ENCODE measurements around the gene PARD3. TPM values are rescaled to one million over a fixed set of nuclear protein-coding genes. Genes with fewer than 3 reads are reported as not detected.

The PARD3 gene
- total RNA-seq, 2 donors from 2014 or later: 36.1 to 48.5 TPM

- TF ChIP-seq POLR2A (IDR thresholded peaks at IDR 0.05): no peak
- TF ChIP-seq, protein P1, sequence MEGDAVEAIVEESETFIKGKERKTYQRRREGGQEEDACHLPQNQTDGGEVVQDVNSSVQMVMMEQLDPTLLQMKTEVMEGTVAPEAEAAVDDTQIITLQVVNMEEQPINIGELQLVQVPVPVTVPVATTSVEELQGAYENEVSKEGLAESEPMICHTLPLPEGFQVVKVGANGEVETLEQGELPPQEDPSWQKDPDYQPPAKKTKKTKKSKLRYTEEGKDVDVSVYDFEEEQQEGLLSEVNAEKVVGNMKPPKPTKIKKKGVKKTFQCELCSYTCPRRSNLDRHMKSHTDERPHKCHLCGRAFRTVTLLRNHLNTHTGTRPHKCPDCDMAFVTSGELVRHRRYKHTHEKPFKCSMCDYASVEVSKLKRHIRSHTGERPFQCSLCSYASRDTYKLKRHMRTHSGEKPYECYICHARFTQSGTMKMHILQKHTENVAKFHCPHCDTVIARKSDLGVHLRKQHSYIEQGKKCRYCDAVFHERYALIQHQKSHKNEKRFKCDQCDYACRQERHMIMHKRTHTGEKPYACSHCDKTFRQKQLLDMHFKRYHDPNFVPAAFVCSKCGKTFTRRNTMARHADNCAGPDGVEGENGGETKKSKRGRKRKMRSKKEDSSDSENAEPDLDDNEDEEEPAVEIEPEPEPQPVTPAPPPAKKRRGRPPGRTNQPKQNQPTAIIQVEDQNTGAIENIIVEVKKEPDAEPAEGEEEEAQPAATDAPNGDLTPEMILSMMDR (IDR thresholded peaks at IDR 0.05): no peak
Measured at GRCh38 chr10:34698248-34698831, 116.8 kb downstream of the PARD3 start.

GRCh38 chr10:34697351-34698247, 117.5 kb downstream of the PARD3 start:
- Histone ChIP-seq H3K4me1 (peaks cover 60% of the 10 kb centered on the region), H3K27ac (peak overlapping the region; percentile 28 to 81 (median 64)), H3K27me3 (no peaks in the 10 kb centered on the region), H3K36me3 (replicated peaks in 1 of 2; ENCODE audit: insufficient read depth in 1 of 2, low read depth in 2 of 2) (no peaks in the 10 kb centered on the region), H3K4me3 (no peak overlapping the region), H3K9me3 (no peaks in the 10 kb centered on the region)
- TF ChIP-seq, protein P1 (IDR thresholded peaks at IDR 0.05): no peak
- TF ChIP-seq POLR2A (IDR thresholded peaks at IDR 0.05): no peak
- ATAC-seq (peak; percentile 53), DNase-seq (no peak)
- intact Hi-C loops (cut with DNase I): no loop called here
- 40 to 48% methylated on average over 5 of the region's 5 CpGs for WGBS, 2 donors

More at GRCh38 chr10:34698248-34698831, 116.8 kb downstream of the PARD3 start:
- no peak overlapping the region for H3K4me3 ChIP-seq
- peak overlapping the region; percentile 28 to 81 (median 64) for H3K27ac ChIP-seq
- H3K36me3 ChIP-seq (replicated peaks in 1 of 2; ENCODE audit: insufficient read depth in 1 of 2, low read depth in 2 of 2): no peaks in the 10 kb centered on the region
- WGBS, 2 donors: 94 to 98% methylated on average over 4 of the region's 4 CpGs
- peaks cover 67% of the 10 kb centered on the region for H3K4me1 ChIP-seq
- no peaks in the 10 kb centered on the region for H3K27me3 ChIP-seq
- ATAC-seq (no peak), DNase-seq (no peak)
- intact Hi-C loops (cut with DNase I): no loop called here
- H3K9me3 ChIP-seq: no peaks in the 10 kb centered on the region

GRCh38 chr10:34696423-34696822, 118.7 kb downstream of the PARD3 start:
- H3K36me3 ChIP-seq (replicated peaks in 1 of 2; ENCODE audit: insufficient read depth in 1 of 2, low read depth in 2 of 2): no peaks in the 10 kb centered on the region
- H3K4me3 ChIP-seq: no peak overlapping the region
- 80 to 92% methylated on average over 2 of the region's 2 CpGs for WGBS, 2 donors
- H3K27ac ChIP-seq: peak overlapping the region in 3 of 4 donors; percentile 36 to 63 (median 38)
- H3K27me3 ChIP-seq: no peaks in the 10 kb centered on the region
- no peaks in the 10 kb centered on the region for H3K9me3 ChIP-seq
- intact Hi-C loops (cut with DNase I): no loop called here
- peaks cover 53% of the 10 kb centered on the region for H3K4me1 ChIP-seq
- TF ChIP-seq POLR2A (IDR thresholded peaks at IDR 0.05): no peak
- TF ChIP-seq, protein P1 (IDR thresholded peaks at IDR 0.05): no peak
- DNase-seq (no peak), ATAC-seq (peak; percentile 33)

DNA sequence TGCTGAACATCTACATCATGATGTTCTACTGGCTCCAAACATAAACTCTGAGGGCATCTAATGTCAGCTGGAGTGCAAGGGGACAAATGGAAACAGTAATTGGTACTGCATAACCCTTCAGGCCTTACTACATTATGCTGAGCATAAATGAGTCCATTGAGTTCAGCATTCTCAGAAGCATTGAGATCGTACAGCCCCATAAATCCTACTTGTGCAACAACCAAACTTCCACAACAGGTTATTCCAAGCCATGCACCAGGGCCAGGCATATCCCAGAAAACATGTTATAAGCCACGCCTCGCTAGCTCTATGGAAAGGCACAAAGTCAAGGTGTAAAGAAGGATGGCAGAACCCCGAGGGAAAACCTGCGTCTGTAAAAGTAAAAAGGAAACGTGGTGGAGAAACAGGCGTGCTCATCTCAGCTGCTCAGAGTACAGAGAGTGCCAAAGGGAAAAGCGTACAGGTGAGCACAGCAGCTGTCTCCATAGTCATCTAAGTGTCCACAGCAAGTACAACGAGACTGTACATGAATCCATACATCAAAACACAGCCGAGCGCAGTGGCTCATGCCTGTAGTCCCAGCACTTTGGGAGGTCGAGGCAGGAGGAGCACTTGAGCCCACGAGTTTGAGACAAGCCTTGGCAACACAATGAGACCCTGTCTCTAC, 124.6 kb downstream of the PARD3 start:
- H3K4me1 ChIP-seq: peaks cover 30% of the 10 kb centered on the region
- H3K27me3 ChIP-seq: no peaks in the 10 kb centered on the region
- TF ChIP-seq POLR2A (IDR thresholded peaks at IDR 0.05): no peak
- TF ChIP-seq, protein P1 (IDR thresholded peaks at IDR 0.05): no peak
- H3K36me3 ChIP-seq (replicated peaks in 1 of 2; ENCODE audit: insufficient read depth in 1 of 2, low read depth in 2 of 2): no peaks in the 10 kb centered on the region
- 84 to 86% methylated on average over 13 of the region's 13 CpGs for WGBS, 2 donors
- H3K27ac ChIP-seq: peak overlapping the region in 1 of 4 donors; percentile 0
- ATAC-seq: no peak
- H3K4me3 ChIP-seq: no peak overlapping the region
- intact Hi-C loops (cut with DNase I): no loop called here
- H3K9me3 ChIP-seq: no peaks in the 10 kb centered on the region
- DNase-seq: no peak
